HCEC 1CT (cell line): ENCODE results near the gene ZNF337.
"Not testable (repeated sequence)": the region's sequence is repeated elsewhere in the genome, so short reads cannot be mapped to it uniquely, and the experiment has no call there.

Experiments used
- DNase-seq: peaks from one replicate; pipeline ENCODE4 v3.0.0-alpha.2; 2017

ZNF337 gene

DNA sequence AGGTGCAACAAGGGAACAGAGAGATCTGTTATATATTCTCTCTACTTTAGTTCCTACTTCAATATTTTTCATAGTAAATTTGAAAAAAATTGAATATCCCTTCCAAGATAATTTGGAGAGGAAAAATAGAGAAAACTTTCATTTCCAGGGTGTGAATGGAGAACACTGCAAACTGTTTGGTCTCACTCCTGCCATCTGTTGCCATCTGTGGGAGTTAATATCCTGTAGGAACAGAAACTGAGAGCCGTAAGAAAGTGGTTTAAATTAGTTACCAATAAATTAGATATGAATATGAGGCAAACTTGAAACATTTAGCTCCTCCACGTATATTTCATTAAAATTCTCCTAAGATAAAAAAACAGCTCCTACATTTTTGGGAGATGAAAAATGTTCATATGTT lies 4.2 kb downstream of the ZNF337 start:
- no peak for DNase-seq

DNA sequence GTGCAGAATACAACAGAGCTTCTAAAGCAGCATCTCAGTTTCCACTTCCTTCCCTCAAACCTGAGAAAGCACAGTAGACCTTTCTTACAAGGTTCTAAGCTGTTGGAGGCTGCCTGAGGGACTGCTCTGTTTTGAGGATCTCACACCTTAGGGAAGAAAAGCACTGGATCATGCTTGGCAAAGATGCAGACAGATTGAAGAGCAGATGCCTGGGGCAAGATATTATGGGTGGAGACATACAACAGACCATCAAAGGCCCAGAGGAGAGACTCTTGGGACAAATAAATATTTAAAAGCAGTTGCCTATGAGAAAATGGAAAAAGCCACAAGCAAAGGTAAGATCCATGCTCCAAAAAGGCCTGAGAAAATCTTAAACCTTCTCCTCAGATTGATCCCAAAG lies 6.2 kb downstream of the ZNF337 start:
- DNase-seq = no peak

DNA sequence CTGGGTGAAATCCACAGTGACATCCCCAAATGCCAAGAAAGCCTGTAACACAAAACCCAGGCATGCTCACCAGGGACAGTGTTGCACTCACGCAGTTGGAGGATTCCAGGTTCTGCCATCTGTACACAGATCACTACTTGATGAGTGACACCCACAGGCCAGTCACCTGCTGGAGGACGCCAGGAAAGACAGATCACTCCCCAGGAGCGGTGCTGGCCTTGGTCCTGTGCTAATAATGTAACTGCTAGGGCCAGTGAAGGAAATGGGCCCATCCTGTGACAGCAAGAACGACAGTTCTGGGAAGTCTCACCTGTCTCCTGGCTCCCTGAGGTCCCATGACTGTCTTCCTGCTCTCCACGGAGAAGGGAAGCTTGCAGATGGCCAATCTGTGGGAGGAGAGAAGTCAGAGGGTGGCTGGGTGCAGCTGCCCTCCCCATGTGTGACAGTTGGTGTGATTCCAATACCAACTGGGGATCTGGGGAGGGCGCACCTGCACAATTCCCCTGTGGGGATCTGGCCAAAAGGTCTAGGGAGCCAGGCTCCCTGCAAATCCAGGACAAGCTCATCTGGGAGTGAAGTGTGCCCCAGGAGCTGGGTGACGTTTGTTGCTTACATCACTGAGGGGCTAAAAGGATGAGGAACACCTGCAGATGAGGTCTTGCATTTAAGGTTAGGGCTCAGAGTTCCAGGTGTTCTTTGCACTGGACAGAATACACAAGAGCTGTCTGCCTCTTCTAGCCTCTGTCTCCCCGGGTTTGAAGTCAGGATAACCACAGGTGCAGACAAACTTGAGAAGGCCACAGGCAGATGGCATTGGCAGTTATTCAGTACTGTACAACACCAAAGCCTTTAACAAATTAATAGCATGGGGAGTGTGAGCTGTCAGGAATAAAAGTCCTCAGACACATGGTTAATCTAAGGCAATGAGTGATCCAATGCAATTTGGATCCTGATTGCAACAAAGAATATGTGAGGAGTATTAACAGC lies 10.3 kb downstream of the ZNF337 start:
- no peak for DNase-seq

DNA sequence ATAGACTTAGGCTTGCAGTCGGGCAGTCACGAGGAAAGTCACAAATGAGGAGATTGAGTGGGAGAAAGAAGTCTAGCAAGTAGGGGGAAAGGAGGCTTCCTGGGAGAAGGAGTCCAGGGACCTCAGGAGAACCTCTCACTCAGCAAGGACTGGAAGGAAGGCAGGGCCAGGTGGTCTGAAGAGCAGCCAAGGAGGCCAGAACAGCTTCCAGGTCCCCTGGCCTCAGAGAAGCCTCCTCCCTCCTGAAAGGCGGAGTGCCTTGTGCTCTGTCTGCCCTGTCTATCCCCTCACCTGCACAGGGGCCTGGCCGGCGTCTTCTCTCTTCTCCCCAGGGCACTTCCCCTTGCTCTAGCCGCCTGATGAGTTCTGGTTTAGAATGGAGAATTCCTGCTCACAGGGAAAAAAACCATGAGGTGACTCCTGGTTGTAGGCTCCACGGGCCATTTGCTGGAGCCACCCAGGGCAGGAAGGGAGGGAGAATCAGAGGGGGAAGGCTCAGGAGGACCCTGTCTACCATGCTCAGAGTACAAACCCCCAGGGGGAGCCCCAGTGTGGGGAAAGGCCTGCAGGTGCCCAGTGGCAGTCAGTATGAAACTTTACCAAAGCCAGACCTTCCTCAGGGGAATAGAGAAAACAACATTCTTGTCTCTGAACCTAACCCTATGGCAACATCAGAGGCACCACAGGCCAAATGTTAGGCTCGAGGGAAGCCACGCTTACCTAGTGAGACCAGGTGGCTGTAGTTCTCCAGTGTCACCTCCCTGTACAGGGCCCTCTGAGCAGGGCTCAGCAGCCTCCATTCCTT lies 11.2 kb downstream of the ZNF337 start:
- DNase-seq = no peak

DNA sequence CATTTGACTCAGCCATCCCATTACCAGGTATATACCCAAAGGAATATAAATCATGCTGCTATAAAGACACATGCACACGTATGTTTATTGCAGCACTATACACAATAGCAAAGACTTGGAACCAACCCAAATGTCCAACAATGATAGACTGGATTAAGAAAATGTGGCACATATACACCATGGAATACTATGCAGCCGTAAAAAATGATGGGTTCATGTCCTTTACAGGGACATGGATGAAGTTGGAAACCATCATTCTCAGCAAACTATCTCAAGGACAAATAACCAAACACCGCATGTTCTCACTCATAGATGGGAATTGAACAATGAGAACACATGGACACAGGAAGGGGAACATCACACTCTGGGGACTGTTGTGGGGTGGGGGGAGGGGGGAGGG lies 12.8 kb downstream of the ZNF337 start:
- not testable (repeated sequence) for DNase-seq

DNA sequence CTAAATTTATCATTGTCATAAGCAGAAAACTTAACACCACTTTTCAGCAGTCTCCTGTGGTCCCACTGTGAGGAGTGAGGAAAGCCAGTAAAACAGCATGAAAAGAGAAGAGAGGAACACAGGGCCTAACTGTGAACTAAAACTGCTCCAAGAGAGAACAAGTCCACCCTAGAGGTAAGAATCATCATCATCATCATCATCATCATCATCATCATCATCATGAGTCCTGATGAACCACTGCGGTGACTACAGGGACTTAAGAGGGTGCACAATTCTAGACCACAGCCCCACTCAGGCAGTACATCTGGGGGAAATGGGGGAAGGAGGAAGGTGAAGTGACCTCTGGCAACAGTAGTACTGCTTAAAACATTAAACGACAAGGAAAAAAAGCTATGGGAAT lies 13.6 kb downstream of the ZNF337 start:
- no peak for DNase-seq

DNA sequence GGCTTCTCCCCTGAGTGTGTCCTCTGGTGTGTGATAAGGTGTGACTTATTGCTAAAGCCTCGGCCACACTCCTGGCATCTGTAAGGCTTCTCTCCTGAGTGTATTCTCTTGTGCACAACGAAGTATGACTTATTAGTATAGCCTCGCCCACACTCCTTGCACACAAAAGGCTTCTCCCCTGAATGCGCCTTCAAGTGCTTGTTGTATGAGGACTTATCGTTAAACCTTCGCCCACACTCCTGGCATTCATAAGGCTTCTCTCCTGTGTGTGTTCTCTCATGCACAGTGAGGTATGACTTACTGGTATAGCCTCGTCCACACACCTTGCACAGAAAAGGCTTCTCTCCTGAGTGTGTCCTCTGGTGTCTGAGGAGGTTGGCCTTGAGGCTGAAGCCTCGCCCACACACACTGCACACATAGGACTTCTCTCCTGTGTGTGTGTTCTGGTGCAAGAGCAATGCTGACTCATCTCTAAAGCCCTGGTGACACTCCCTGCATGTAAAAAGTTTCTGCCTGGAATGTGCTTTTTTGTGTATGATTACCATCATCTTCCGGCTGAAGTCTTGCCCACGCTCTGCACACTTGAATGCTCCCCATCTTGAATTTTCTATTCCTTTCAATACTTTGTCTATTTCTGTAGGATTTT lies 20.4 kb downstream of the ZNF337 start:
- DNase-seq = peak; percentile 77

DNA sequence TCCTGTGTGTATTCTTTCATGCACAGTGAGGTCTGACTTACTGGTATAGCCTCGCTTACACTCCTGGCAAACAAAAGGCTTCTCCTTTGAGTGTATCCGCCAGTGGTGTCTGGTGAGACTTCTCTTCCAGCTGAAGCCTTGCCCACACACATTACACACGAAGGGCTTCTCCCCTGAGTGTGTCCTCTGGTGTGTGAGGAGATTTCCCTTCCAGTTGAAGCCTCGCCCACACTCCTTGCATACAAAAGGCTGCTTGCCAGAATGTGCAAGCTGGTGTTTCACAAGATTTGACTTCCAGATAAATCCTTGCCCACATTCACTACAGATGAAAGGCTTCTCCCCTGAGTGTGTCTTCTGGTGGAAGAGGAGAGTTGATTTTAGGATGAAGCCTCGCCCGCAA lies 21.5 kb downstream of the ZNF337 start:
- no peak for DNase-seq

DNA sequence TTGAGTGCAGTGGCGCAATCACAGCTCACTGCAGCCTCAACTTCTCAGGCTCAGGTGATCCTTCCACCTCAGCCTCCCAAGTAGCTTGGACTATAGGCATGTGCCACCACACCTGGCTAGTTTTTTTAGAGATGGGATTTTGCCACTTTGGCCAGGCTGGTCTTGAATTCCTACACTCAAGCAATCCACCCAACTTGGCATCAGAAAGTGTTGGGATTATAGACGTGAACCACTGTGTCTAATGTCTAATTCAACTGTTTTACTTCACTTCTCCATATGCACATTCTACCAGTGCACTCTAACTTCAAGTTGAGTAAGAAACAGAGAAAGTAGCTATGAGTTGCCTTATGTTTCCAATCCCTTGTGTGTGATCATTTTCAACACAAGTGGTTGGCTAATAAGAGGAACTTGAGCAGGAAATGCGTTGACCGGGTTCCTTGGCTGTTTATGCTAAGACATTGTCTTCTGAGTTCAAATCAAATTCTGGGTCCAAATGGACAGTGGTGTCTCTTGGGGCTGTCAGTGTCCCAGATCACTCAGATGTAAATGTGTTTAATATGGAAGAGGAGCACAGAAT lies 23.9 kb downstream of the ZNF337 start:
- DNase-seq = no peak

DNA sequence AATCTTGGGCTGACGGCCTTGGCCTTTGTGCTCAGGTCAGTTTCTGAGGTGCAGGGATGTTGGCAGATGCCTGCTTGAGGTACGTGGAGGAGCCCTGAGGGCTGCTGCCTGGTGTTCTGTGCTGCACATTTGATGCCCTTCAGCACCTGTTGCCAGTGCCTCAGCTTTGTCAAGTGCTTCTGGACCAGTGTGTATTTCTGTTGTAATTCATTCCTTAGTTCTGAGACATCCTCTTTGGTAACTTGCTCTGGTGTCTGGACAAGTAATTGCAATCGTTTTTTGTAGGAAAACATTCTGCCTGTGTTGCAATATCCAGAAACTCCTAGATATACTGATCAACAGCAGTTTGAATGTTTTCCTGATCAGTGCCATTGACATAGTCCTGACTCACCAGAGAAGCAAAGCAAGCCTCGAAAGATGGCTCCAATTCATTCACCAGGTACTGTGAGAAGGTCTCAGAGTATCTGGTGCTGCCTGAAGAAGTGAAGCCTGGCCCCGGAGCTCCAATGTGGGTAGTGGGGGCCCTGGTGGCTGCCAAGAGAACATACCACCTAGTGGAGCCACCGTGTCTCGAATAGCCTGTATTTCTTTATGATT lies 26.7 kb downstream of the ZNF337 start:
- DNase-seq = peak; percentile 84

DNA sequence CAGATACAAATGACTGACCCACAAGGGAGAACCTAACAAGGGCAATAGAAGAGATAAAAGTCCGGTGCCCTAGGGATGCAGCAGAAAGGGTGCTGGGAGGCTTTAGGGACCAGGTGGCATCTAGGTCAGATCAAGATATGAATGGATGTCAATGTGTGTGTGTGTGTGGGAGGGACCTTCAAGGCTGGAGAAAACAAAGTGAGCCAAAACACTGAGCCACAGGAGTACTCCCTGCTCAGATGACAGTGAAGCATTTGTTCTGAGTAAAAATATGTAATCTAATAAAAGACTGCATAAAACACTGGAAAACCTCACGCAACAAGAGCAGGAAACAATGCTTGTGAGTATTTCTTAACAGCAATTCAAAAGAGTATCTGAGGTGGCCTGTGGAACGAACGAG lies 28.2 kb downstream of the ZNF337 start:
- DNase-seq = no peak

DNA sequence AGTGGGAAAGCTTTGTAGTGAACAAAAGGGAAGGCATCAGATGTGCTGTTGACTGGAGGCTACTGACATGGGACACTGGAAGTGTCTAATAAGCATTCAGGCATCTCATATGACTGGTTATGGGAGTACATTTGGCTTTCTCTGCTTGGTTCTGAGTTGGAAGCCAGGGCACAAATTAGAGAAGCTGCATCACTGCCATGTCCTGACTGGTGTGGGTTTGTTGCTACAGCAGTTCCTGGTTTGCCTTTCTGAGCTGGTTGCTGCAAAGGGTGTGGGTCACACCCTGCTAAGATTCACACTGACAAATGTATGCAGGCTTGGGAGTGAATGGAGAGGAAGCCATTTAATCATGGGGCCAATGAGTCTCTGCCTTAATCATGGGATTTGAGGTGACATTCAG lies 36.7 kb downstream of the ZNF337 start:
- no peak for DNase-seq

DNA sequence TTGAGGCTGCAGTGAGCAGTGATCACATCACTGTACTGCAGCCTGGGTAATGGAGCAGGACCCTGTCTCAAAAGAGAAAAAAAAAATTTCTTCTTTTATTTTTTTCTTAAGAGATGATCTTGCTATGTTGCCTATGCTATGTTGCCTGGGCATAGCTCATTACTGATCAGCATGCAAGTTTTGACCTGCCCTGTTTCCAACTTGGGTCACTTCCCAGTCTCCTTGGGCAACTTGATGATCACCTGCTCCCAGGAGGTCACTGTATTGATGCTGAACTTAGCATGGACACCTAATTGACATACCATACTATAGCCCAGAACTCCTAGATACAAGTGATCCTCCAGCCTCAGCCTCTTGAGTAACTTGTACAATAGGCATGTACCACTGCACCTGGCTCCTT lies 42.2 kb downstream of the ZNF337 start:
- no peak for DNase-seq

DNA sequence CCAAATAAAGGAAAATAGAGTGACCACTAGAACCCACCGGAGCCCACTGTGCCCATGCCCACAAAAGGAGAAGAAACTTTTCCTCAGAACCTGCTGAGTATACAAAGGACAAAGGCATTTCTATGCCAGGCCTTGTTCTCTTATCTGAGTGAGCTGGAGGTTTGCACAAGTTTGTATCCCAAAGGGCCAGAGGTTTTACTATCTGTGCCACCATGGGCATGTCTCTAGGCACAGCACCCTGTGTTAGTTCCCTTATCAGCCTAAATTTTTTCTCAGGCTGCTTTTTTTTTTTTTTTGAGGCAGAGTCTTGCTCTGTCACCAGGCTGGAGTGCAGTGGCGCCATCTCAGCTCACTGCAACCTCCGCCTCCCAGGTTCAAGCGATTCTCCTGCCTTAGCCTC lies 43.8 kb downstream of the ZNF337 start:
- DNase-seq = not testable (repeated sequence)

DNA sequence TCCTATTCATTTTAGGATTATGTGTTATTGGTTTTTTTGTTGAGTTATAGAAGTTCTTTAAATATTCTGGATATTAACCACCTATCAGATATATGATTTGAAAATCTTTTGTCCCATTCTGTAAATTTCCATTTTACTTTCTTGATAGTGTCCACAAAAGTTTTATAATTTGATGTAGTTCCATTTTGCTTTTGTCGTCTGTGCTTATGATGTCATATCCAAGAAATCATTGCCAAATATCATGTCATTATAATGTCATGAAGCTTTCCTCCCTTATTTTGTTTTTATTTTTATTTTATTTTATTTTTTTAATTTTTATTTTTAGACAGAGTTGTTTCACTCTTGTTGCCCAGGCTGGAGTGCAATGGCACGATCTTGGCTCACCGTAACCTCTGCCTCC lies 51.8 kb downstream of the ZNF337 start:
- no peak for DNase-seq

DNA sequence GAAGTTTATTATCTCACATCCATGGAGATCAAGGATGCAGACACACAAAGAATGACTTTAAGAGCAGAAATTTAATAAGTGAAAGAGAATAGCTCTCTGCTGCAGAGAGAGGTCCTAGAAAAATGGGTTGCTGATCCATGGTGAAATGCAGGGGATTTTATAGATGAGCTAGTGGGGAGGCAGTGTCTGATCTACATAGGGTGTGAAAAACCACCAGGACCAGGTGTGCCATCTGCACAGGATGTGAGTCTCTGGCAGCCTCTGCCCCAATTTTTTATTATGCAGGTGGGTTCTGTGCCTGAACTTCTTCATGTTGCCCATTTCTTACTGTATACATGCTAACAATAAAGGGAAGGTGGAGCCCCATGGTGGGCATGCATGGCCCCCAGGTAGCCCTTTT lies 52.9 kb downstream of the ZNF337 start:
- DNase-seq = no peak

DNA sequence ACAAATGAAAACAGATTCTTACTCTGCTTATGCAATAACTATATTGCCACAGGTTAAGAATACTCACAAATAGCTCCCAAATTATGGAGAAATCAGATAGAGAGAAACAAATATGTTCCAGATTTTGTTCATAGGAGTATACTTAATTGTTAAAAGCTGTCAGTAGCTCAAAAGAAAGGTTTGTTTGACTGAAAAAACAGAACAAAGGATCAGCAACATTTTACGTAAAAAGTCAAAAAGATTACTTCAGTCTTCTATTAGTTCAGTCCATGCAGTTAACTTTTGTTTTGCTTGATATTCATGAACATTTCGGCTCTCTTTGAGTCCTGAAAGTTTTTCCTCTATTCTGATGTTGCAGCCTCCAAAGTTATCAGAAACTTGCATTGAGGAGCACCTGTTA lies 59.4 kb downstream of the ZNF337 start:
- DNase-seq = no peak

DNA sequence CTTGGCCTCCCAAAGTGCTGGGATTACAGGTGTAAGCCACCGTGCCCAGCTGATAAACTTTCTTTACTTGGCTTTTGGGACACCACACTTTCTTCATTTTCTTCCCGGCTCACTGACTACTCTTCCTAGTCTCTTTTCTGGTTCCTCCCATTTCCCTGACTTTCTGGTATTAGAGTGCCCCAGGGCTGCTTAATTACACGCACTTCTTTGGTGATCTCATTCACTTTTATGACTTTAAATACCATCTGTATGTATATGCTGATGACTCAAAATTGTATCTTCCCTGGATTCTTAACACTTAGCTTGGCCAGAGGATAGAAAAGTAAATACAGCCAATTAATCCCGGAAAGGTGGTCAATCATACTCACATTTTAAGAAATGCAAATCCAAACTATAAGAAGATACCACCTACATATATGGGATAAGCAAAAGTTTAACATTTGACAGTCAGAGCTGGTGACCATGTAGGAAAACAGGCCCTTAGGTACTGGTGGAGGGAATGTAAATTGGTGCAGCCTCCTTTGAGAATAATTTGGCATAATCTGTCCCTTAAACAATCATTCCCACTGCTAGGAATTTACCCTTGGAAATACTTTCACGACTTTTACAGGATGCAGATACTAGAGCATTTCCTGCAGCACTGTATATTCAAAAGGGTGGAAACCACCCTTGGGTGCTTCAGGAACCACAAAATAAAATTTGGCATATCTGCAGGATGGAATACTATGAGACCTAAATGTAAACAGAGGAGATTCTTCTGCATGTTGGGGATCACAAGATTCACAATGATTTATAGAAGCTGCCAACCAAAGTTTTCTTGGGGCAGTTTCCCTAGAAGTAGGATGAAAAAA lies 63.5 kb downstream of the ZNF337 start:
- peak; percentile 73 for DNase-seq

DNA sequence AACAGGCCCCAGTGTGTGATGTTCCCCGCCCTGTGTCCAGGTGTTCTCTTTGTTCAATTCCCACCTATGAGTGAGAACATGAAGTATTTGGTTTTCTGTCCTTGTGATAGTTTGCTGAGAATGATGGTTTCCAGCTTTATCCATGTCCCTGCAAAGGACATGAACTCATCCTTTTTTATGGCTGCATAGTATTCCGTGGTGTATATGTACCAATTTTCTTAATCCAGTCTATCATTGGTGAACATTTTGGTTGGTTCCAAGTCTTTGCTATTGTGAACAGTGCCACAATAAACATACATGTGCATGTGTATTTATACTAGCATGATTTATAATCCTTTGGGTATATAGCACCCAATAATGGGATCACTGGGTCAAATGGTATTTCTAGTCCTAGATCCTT lies 66.0 kb downstream of the ZNF337 start:
- not testable (repeated sequence) for DNase-seq

DNA sequence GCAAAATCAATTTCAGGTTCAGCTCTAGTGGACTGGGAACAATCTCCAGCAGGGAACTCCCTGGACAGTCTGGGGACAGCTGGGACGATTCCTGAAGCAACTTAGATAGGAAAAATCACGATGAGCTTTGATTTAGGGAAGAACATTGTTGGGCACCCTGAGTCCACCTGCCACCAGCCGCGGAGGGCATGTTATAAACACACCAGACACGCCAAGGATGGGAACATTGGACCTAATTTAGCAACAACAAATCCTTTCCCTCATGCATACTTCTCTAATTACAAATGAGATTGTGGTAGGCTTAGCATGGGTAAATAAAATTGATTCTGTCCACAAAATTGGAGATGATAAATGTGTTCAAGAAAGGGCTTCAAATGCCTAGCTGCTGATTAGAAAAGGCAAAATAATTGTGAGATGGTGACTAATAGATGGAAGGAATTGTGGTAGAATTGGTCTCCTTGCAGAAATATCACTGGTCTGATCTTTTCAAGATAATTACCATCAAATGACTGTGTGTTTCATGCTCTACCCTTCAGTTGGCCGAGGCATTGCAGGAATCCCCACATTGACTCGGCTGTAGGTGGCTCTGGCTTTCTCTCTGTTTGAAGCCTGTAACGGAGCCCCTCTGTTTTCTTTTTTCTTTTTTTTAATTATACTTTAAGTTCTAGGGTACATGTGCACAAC lies 66.7 kb downstream of the ZNF337 start:
- no peak for DNase-seq

DNA sequence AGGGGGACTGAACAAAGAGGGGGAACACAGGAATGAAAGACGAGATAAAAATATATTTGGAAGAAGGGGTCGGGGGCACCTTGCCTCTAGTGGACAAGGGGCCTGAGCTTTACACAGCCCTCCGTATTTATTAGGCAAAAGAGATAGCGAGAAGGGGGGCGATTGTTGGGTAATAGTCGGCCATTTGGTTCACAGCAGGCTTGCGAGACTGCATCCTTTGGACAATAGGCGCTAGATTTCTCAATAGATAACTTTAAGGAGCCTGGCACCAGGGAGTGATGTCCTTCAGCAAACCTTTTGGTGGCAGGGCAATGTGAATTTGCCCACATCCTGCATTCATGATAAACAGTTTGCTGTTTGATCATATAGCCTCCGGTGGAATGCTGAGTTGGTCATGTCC lies 69.9 kb downstream of the ZNF337 start:
- no peak for DNase-seq
